Astrocyte (in vitro differentiated cells and primary cell): ENCODE measurements around the gene SPATA6L. TPM values are rescaled to one million over a fixed set of nuclear protein-coding genes. Genes with fewer than 3 reads are reported as not detected.

Experiments used
- DNase-seq: peaks from one replicate; pipeline ENCODE4 v3.0.0-alpha.2; 2010; ENCODE audit warnings: low read depth
- FAIRE-seq: peaks from 2 replicates; lab custom pipeline; 2011; peaks lifted over from hg19 to GRCh38; lab: Jason Lieb, UNC
- H2AFZ ChIP-seq: 2 replicates; pipeline ENCODE4 v1.6.0; 2012; ENCODE audit warnings: low read depth, low read length, inconsistent platforms
- H3K27ac ChIP-seq: 2 replicates; pipeline ENCODE4 v1.5.1; 2011; ENCODE audit warnings: low read depth, low read length, inconsistent platforms
- H3K27me3 ChIP-seq: 2 replicates; pipeline ENCODE4 v1.6.0; 2011; ENCODE audit warnings: low read length, inconsistent platforms; ENCODE audit not compliant: insufficient read depth
- H3K36me3 ChIP-seq: 2 replicates; pipeline ENCODE4 v1.5.1; 2011; ENCODE audit warnings: low read length, inconsistent platforms; ENCODE audit not compliant: insufficient read depth
- H3K4me1 ChIP-seq: 2 replicates; pipeline ENCODE4 v1.5.1; 2011; ENCODE audit warnings: low read length, inconsistent platforms; ENCODE audit not compliant: insufficient read depth
- H3K4me2 ChIP-seq: 2 replicates; pipeline ENCODE4 v1.6.0; 2012; ENCODE audit warnings: low read length, inconsistent platforms
- H3K4me3 ChIP-seq: 2 replicates; pipeline ENCODE4 v1.5.1; 2011; ENCODE audit warnings: low read depth, mild to moderate bottlenecking, low read length, inconsistent platforms; ENCODE audit not compliant: insufficient read depth
- H3K79me2 ChIP-seq: 2 replicates; pipeline ENCODE4 v1.6.0; 2012; ENCODE audit warnings: mild to moderate bottlenecking, low read length, inconsistent platforms; ENCODE audit not compliant: insufficient read depth
- H3K9ac ChIP-seq: 2 replicates; pipeline ENCODE4 v1.6.0; 2012; ENCODE audit warnings: mild to moderate bottlenecking, low read length, inconsistent platforms
- H3K9me3 ChIP-seq: 2 replicates; pipeline ENCODE4 v1.5.1; 2012; ENCODE audit warnings: low read depth, mild to moderate bottlenecking, low read length, inconsistent platforms; ENCODE audit not compliant: insufficient read depth
- H4K20me1 ChIP-seq: 2 replicates; pipeline ENCODE4 v1.6.0; 2012; ENCODE audit warnings: low read length, inconsistent platforms; ENCODE audit not compliant: insufficient read depth
- H3K27ac Mint-ChIP-seq: one replicate; pipeline ENCODE4 v1.8.0; 2021; ENCODE audit warnings: mild to moderate bottlenecking, mixed read lengths; ENCODE audit not compliant: unreplicated experiment
- H3K27me3 Mint-ChIP-seq: one replicate; pipeline ENCODE4 v1.8.0; 2021; ENCODE audit warnings: low read depth, mixed read lengths; ENCODE audit not compliant: unreplicated experiment
- H3K36me3 Mint-ChIP-seq: one replicate; pipeline ENCODE4 v1.8.0; 2021; ENCODE audit warnings: low read depth, mixed read lengths; ENCODE audit not compliant: unreplicated experiment
- H3K4me1 Mint-ChIP-seq: one replicate; pipeline ENCODE4 v1.8.0; 2021; ENCODE audit warnings: low read depth, mixed read lengths; ENCODE audit not compliant: unreplicated experiment
- H3K4me3 Mint-ChIP-seq: one replicate; pipeline ENCODE4 v1.8.0; 2021; ENCODE audit warnings: mild to moderate bottlenecking, moderate library complexity, mixed read lengths; ENCODE audit not compliant: unreplicated experiment
- H3K9me3 Mint-ChIP-seq: one replicate; pipeline ENCODE4 v1.8.0; 2021; ENCODE audit warnings: mild to moderate bottlenecking, mixed read lengths; ENCODE audit not compliant: unreplicated experiment
- CTCF ChIP-seq: IDR thresholded peaks from 2 replicates; pipeline ENCODE4 v1.5.1; 2011; ENCODE audit warnings: low read depth, mild to moderate bottlenecking, inconsistent platforms, low read length, moderate library complexity; ENCODE audit not compliant: insufficient read depth
- EZH2 ChIP-seq: IDR thresholded peaks from 2 replicates; pipeline ENCODE4 v1.6.1; 2012; ENCODE audit warnings: mild to moderate bottlenecking, low read length, inconsistent platforms; ENCODE audit not compliant: insufficient read depth
- total RNA-seq: library from RNA; stranded (reverse); gene quantifications from 2 replicates; pipeline ENCODE4 v1.2.1, GENCODE V29; 2021

Gene SPATA6L
- total RNA-seq, 1 donor from 2014 or later = 2.8 TPM

- no peak overlapping the region for H3K4me2 ChIP-seq
- H3K79me2 ChIP-seq = no peaks in the 10 kb centered on the region
- H3K36me3 Mint-ChIP-seq = peaks cover 3% of the 10 kb centered on the region
- H4K20me1 ChIP-seq = no peaks in the 10 kb centered on the region
- no peak overlapping the region for H3K4me3 ChIP-seq
- no peaks in the 10 kb centered on the region for H3K9me3 ChIP-seq
- H3K9me3 Mint-ChIP-seq = peaks cover 3% of the 10 kb centered on the region
- no peak overlapping the region for H3K9ac ChIP-seq
- DNase-seq = peak; percentile 23
- H3K27me3 Mint-ChIP-seq = peaks cover 2% of the 10 kb centered on the region
- no peak overlapping the region for H3K27ac ChIP-seq
- H3K4me1 ChIP-seq = no peaks in the 10 kb centered on the region
- TF ChIP-seq CTCF = peak; percentile 81
- TF ChIP-seq EZH2 = no peak
- no peaks in the 10 kb centered on the region for H3K36me3 ChIP-seq
- FAIRE-seq = peak; percentile 45
- no peak overlapping the region for H2AFZ ChIP-seq
- no peaks in the 10 kb centered on the region for H3K4me1 Mint-ChIP-seq
- H3K27me3 ChIP-seq = no peaks in the 10 kb centered on the region
- H3K4me3 Mint-ChIP-seq = no peak overlapping the region
- H3K27ac Mint-ChIP-seq = no peak overlapping the region
Observed at GRCh38 chr9:4604678-4605095, 61.6 kb downstream of the SPATA6L start.

GRCh38 chr9:4603830-4604229 is 62.5 kb downstream of the SPATA6L start:
- H3K36me3 Mint-ChIP-seq = peaks cover 3% of the 10 kb centered on the region

More at GRCh38 chr9:4603830-4604229, 62.5 kb downstream of the SPATA6L start:
- Histone ChIP-seq H3K27ac (no peak overlapping the region), H2AFZ (no peak overlapping the region), H3K4me1 (no peaks in the 10 kb centered on the region), H3K79me2 (no peaks in the 10 kb centered on the region), H3K9ac (no peak overlapping the region), H3K4me2 (no peak overlapping the region), H3K36me3 (no peaks in the 10 kb centered on the region), H3K9me3 (no peaks in the 10 kb centered on the region), H4K20me1 (no peaks in the 10 kb centered on the region), H3K4me3 (no peak overlapping the region), H3K27me3 (no peaks in the 10 kb centered on the region)
- DNase-seq (no peak), FAIRE-seq (no peak)
- peaks cover 3% of the 10 kb centered on the region for H3K9me3 Mint-ChIP-seq
- peaks cover 2% of the 10 kb centered on the region for H3K27me3 Mint-ChIP-seq
- H3K4me3 Mint-ChIP-seq = no peak overlapping the region
- no peak for TF ChIP-seq EZH2
- no peak for TF ChIP-seq CTCF
- H3K4me1 Mint-ChIP-seq = no peaks in the 10 kb centered on the region
- no peak overlapping the region for H3K27ac Mint-ChIP-seq
